Ishikawa (cell line): ENCODE data around the gene CAPN6.

Source experiments
- CEBPB ChIP-seq: IDR thresholded peaks from 2 replicates; pipeline ENCODE4 v1.6.1; 2012
- CREB1 ChIP-seq: IDR thresholded peaks from 2 replicates; pipeline ENCODE4 v1.6.1; 2012; ENCODE audit warnings: low read depth
- EGR1 ChIP-seq: IDR thresholded peaks from 2 replicates; pipeline ENCODE4 v1.6.1; 2012
- EP300 ChIP-seq: IDR thresholded peaks from 2 replicates; pipeline ENCODE4 v1.6.1; 2012; ENCODE audit warnings: borderline replicate concordance
- FOXM1 ChIP-seq: IDR thresholded peaks from 2 replicates; pipeline ENCODE4 v1.6.1; 2012; ENCODE audit warnings: low read depth, borderline replicate concordance
- NFIC ChIP-seq: IDR thresholded peaks from 2 replicates; pipeline ENCODE4 v1.6.1; 2012
- RAD21 ChIP-seq: IDR thresholded peaks from 2 replicates; pipeline ENCODE4 v1.6.1; 2012; ENCODE audit warnings: low read depth
- TAF1 ChIP-seq: IDR thresholded peaks from 2 replicates; pipeline ENCODE4 v1.6.1; 2012; ENCODE audit warnings: low read depth, mild to moderate bottlenecking
- TCF12 ChIP-seq: IDR thresholded peaks from 2 replicates; pipeline ENCODE4 v1.6.1; 2012; ENCODE audit warnings: low read depth
- TEAD4 ChIP-seq: IDR thresholded peaks from 2 replicates; pipeline ENCODE4 v1.6.1; 2012
- YY1 ChIP-seq: IDR thresholded peaks from 2 replicates; pipeline ENCODE4 v1.6.1; 2012; ENCODE audit warnings: low read depth
- ZBTB7A ChIP-seq: IDR thresholded peaks from 2 replicates; pipeline ENCODE4 v1.6.1; 2012; ENCODE audit warnings: low read depth
- TF ChIP-seq, protein P1 (sequence below): IDR thresholded peaks from 2 replicates; pipeline ENCODE4 v1.6.1; 2012
- TF ChIP-seq, protein P2 (sequence below): IDR thresholded peaks from 2 replicates; pipeline ENCODE4 v1.6.1; 2012
- TF ChIP-seq, protein P3 (sequence below): IDR thresholded peaks from 2 replicates; pipeline ENCODE4 v1.6.1; 2012; ENCODE audit warnings: low read depth, mild to moderate bottlenecking

Gene CAPN6

DNA sequence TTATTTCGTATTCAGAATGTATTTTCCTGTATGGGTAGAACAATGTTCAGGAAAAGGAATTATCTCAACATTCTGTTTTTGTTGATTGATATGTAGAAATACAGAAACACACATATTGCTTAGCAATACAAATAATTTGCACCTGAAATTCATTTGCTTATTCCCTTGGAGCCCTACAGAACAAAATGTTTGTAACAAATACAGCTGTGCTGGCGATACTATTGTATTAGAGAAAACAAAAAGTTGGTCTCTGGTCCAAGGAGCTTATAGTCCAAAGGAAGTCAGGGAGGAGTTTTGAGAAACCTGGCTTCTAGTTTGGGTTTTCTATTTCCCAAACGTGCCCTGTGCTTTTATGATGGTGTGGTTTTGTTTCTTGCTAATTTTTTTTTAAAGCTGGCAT lies 37.8 kb upstream of the CAPN6 start:
- TF ChIP-seq, protein P1, sequence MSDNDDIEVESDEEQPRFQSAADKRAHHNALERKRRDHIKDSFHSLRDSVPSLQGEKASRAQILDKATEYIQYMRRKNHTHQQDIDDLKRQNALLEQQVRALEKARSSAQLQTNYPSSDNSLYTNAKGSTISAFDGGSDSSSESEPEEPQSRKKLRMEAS, result no peak
- TF ChIP-seq EGR1 (no peak), RAD21 (no peak), CEBPB (no peak), EP300 (no peak), FOXM1 (no peak), TEAD4 (no peak), TCF12 (no peak), CREB1 (no peak), ZBTB7A (no peak), TAF1 (no peak), NFIC (no peak)
- TF ChIP-seq, protein P2, sequence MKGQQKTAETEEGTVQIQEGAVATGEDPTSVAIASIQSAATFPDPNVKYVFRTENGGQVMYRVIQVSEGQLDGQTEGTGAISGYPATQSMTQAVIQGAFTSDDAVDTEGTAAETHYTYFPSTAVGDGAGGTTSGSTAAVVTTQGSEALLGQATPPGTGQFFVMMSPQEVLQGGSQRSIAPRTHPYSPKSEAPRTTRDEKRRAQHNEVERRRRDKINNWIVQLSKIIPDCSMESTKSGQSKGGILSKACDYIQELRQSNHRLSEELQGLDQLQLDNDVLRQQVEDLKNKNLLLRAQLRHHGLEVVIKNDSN, result no peak
- TF ChIP-seq, protein P3, sequence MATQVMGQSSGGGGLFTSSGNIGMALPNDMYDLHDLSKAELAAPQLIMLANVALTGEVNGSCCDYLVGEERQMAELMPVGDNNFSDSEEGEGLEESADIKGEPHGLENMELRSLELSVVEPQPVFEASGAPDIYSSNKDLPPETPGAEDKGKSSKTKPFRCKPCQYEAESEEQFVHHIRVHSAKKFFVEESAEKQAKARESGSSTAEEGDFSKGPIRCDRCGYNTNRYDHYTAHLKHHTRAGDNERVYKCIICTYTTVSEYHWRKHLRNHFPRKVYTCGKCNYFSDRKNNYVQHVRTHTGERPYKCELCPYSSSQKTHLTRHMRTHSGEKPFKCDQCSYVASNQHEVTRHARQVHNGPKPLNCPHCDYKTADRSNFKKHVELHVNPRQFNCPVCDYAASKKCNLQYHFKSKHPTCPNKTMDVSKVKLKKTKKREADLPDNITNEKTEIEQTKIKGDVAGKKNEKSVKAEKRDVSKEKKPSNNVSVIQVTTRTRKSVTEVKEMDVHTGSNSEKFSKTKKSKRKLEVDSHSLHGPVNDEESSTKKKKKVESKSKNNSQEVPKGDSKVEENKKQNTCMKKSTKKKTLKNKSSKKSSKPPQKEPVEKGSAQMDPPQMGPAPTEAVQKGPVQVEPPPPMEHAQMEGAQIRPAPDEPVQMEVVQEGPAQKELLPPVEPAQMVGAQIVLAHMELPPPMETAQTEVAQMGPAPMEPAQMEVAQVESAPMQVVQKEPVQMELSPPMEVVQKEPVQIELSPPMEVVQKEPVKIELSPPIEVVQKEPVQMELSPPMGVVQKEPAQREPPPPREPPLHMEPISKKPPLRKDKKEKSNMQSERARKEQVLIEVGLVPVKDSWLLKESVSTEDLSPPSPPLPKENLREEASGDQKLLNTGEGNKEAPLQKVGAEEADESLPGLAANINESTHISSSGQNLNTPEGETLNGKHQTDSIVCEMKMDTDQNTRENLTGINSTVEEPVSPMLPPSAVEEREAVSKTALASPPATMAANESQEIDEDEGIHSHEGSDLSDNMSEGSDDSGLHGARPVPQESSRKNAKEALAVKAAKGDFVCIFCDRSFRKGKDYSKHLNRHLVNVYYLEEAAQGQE, result no peak

DNA sequence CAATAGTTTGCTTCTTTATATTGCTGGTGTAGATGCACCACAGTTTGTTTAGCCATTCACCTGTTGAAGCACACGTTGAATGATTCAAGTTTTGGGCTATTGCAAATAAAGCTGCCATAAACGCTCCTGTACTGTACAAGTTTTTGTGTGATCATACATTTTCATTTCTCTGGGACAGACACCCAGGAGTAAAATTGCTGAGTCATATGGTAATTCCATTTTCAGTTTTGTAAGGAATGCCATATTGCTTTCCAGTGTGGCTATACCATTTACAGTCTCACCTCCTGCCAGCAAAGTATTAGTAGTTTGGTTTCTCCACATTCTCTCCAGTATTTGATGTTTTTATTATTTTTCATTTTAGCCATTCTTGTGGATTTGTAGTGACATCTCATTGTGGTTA lies 32.0 kb upstream of the CAPN6 start:
- no peak for TF ChIP-seq TEAD4
- TF ChIP-seq, protein P3, result no peak
- TF ChIP-seq RAD21, result no peak
- no peak for TF ChIP-seq CEBPB
- no peak for TF ChIP-seq NFIC
- no peak for TF ChIP-seq YY1
- no peak for TF ChIP-seq CREB1
- no peak for TF ChIP-seq EGR1

DNA sequence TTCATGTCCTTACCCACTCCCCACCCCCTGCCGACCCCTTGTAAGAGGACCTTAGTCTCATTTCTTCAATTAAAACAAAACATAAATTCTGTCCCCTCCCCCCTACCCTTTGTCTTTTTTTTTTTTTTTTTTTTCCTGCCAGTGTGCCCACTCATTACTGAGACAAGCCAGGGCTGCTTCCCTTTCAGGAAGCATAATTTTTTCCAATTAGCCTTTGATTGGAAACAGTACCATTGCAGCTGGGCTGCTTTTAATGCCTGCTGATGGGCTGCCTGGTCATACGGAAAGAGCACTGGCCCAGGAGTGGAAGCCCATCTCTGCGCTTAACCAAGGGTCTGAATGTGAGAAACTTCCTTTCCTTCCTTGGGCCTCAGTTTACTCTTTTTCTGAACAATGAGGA lies 18.6 kb upstream of the CAPN6 start:
- TF ChIP-seq TAF1 (no peak), EP300 (no peak), YY1 (no peak), NFIC (no peak), ZBTB7A (no peak), RAD21 (no peak), EGR1 (no peak), CEBPB (no peak), CREB1 (no peak), TCF12 (no peak), FOXM1 (no peak), TEAD4 (no peak)
- TF ChIP-seq, protein P1, result no peak
- TF ChIP-seq, protein P2, result no peak
- TF ChIP-seq, protein P3, result no peak

DNA sequence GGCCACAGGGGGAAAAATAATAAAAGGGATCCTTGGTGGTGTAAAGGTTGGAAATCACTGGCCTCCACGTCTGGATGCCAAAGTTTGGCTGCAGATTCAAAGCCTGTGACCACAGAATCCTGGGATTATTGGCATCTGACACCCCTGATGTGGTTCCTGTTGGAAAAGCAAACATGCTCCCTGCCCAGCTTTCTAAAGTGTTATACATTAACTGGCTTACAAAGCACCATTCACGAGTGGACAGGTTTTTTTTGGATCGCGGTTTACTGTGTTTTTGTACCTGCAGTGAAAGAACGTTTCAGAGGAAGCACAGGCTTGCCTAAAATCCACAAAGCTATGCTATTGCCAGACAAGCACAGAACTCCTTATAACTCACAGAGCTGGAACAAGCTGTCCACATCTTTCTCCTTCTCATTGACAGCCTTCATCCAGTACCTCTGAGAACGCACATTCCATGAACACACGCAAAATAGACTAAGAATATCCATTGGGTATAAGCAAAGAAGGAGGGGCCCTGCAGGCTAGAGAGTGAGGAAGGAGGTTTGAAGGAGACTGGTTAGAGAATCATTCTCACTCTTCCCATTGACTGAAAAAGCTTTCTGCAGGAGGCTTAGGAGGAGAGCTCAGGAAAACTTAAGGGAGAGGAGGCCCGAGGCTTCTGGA lies 14.5 kb upstream of the CAPN6 start:
- TF ChIP-seq EP300 (no peak), FOXM1 (no peak), YY1 (no peak), TEAD4 (no peak), ZBTB7A (no peak), NFIC (no peak), TCF12 (no peak), RAD21 (no peak), TAF1 (no peak), CREB1 (no peak), EGR1 (no peak), CEBPB (no peak)
- TF ChIP-seq, protein P2, result no peak
- TF ChIP-seq, protein P1, result no peak
- TF ChIP-seq, protein P3, result no peak
